Stimulated activated naive CD4-positive, alpha-beta T cell (primary cell): Measurements from ENCODE around the gene CCDC88C.

Experiments
- DNase-seq, 6 experiments: peaks; one replicate each; lab custom pipeline; 2025; lab: John Stamatoyannopoulos, UW

CCDC88C gene

DNA sequence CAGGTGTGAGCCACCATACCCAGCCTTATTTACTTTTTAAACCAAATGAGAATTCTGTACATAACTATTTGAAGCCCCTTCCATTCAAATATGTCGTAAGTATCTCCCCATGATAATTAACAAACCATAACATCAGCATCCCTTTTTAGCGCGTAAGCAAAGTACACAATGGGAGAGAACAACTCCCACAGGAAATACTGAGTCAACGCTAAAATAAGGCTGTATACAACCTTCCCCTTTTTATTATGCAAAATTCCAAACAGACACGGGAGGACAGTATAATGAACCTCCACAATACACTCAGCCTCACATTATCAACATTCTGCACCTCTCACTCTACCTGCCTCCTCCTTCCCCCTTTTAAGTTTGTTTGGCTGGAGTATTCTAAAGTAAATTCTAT lies 73.5 kb downstream of the CCDC88C start:
- no peak for DNase-seq

GRCh38 chr14:91343051-91343450 lies 74.6 kb downstream of the CCDC88C start:
- no peak for DNase-seq

- no peak for DNase-seq
Measured at GRCh38 chr14:91342206-91342760, 75.3 kb downstream of the CCDC88C start.

- DNase-seq: no peak
Measured at GRCh38 chr14:91341751-91342154, 75.9 kb downstream of the CCDC88C start.

- DNase-seq: no peak
Measured at GRCh38 chr14:91341334-91341733, 76.3 kb downstream of the CCDC88C start.

DNA sequence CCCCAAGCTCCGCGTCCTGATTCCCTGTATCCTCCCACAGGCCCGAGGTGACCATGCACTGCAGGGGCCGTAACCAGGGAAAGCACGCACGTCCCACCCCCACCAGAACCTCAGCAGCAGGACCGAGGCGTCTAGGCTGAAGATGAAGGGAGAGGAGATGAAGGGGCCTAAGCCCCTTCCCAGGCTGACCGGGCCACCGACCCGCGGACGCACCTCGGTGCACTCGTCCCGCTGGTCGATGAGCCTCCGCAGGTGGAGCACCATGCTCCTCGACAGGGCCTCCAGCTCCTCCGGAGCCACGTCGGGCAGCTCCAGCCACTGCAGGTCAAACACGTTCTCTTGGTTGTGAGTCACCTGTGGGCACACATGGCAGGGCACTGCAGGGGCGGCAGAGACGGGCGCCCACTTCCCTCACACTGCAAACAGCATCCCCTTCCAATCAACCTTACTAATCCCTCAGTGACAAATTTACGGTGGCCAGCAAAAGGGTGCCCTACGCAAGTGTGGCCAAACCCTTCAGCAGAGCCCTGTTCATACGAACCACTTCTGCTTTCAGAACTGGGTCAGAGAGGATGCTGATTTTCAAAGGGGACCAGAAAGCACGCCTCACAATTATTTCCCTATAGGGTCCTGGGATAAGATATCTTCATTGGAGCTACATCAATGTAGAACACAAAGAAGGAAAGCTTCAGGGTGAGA lies 77.8 kb downstream of the CCDC88C start:
- DNase-seq: no peak

- no peak for DNase-seq
Measured at GRCh38 chr14:91339076-91339475, 78.5 kb downstream of the CCDC88C start.

DNA sequence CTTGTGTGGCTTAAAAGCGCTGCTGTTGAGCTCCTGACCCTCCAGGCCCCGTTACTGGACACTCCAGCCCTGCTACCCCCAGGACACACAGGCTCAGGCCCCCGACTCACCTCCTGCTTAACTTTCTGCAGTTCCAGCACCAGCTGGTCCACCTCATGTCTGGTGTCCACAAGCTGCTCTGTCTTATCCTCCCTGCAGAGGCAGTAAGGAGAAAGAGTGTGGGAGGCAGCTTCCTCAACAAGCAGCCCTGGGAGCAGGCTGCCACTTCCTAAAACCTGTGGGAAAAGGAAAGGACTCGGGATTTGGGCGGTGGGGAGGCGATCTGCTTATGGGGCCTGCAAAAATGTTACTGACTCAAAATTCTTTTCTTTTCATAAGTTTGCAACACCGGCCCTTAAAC lies 79.2 kb downstream of the CCDC88C start:
- DNase-seq: no peak

GRCh38 chr14:91337699-91338335 lies 79.8 kb downstream of the CCDC88C start:
- DNase-seq: no peak

DNA sequence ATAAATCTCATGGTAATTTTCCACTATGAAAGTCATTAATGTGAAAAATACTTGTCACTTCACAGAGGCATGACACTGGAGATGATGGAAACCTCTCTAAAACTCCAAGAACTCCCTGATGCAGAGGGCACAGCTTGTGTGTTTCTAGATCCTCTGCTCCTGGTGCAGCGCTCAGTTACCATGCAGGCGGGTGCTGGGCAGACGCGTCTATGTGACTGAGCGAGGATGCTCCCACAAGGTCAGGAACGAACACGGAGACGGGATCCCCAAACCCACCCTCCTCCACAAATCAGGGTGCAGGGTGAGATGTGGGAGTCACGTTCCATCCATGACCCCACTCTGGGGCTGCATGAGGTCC lies 81.5 kb downstream of the CCDC88C start:
- no peak for DNase-seq

- DNase-seq: no peak
Measured at GRCh38 chr14:91335191-91336092, 82.2 kb downstream of the CCDC88C start.

- DNase-seq: no peak
Measured at GRCh38 chr14:91333650-91334039, 84.0 kb downstream of the CCDC88C start.

DNA sequence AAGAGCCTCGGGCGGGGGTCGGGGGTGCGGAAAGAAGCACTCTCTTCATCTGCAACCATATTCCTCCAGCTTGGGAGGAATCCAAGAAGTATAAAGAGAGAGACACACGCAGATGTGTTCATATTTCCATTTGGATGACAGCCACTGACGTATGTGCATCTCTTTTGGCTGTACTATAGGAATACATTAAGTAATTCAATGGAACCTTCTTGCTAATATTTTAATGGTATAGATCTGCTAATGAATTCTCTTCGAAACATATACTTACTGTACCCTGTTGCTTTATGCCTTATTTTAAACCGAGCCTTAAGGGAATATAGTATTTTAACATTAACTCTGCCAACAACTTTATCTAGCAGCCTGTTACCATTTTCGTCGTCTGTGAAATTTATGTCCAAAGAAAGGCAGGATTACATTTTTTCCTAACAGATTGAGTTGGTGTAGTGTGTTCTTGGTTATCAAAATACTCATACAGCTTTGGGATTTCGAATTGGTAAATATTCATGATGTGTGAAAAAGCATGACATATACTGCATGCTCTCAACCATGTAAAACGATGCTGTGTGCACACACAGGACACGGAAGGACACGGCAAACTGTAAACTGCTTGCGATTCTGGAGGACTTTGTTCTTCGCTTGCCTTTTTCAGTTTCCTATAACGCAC lies 84.5 kb downstream of the CCDC88C start:
- no peak for DNase-seq

DNA sequence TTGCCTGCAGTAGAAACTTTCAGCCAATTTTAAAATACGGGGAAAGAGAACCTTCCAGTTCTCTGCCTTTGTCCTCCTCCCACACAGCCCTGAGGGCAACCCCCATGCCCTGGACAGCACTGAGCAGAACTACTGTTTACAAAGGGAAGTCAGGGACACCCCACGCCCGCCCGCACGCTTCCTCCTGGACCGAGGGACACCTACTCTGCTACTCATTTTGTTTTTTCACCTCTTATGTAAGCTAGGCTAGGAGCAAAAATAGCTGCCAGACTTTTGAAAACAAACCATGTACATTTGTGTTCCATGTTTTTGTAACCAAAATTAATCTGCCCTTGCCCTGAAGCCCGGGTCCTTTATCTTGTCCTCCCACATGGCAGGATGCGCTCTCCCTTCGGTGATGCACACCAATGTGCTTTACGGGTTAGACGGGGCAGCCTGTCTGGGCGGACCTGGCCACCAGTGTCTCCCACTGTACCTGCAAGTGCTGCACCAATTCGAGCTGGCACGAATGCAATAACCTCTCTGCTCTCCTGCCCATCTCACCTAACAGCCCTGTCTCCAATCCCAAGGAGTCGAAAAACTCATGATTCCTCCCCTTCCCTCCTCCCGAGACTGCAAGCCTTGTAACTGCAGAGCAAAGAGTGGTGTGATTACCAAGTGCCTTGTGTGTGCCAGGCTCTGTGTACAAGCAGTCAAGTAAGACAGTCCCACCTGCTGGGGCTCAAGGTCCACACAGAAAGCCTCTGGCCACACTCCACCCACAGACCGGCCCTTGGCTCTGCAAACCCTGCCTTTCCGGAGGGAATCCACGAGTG lies 85.2 kb downstream of the CCDC88C start:
- DNase-seq: no peak

DNA sequence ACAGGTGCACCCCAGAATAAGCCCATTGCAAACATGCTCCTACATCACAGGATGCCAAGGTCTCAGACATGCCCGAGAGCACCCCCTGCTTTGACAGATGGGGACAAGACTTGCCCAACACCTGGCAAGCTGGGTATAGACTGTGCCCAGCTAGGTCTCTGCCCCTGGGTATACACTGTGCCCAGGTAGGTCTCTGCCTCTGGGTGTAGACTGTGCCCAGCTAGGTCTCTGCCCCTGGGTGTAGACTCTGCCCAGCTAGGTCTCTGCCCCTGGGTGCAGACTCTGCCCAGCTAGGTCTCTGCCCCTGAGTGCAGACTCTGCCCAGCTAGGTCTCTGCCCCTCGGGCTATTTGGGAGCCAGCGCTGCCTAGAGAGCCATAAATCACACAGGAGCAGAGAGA lies 85.9 kb downstream of the CCDC88C start:
- no peak for DNase-seq

GRCh38 chr14:91330856-91331255 lies 86.8 kb downstream of the CCDC88C start:
- peak in 5 of 6 experiments; percentile 13 to 47 (median 23) for DNase-seq

DNA sequence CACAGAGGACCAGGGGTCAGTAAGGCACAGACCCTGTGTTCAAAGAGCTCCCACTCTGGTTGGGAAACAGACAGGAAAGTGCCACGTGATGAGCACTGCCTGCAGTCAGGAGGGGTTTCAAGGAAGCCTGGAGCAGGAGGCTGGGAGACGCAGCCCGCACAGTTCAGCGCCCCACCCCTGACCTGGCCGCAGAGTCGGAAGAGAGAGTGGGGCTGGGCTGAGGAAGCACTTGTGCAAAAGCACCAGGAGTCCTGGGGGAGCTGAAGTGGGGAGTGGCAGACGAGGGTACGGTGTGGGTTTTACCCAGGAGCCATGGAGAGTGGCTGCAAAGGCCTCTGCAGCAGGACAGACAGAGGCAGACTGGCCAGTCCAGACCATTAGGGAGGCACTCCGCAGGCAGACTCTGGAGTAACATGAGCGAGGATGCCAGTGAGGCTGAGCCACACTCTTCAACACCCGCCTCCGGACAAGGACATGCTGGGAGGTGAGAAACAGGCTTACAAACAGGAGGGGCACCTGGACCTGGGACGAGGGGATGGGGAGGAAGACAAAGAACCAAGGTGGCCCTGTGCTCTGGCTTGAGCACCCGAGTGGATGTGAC lies 87.4 kb downstream of the CCDC88C start:
- no peak for DNase-seq

GRCh38 chr14:91329486-91330014 lies 88.1 kb downstream of the CCDC88C start:
- no peak for DNase-seq

GRCh38 chr14:91328313-91329050 lies 89.1 kb downstream of the CCDC88C start:
- DNase-seq: no peak
